GM21423 (cell line): ENCODE measurements around the gene TNFAIP2.

Experiments used
- ATAC-seq: cut with Tn5 transposase; IDR thresholded peaks from one replicate; pipeline ENCODE4 v1.9.1; 2021; ENCODE audit warnings: mild to moderate bottlenecking, moderate library complexity; ENCODE audit not compliant: unreplicated experiment

Gene TNFAIP2

GRCh38 chr14:103134405-103134804 is 11.1 kb downstream of the TNFAIP2 start:
- ATAC-seq, result no peak

DNA sequence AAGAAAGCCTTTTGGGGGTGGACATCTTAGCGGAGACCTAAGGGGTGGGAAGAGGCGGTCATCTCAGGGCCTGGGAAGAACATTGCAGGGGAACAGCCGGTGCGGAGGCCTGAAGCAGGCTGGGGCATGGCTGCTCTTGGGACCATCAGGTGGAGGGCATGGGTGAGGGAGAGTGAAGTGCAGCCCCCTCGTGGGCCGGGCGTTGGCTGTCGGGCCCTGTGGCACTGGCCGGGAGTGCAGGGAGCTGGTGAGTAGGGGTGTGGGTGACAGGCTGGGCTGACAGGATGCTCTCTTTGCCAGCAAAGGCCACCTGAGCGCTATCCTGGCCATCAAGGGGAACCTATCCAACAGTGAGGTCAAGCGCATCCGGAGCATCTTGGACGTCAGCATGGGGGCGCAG is 11.7 kb downstream of the TNFAIP2 start:
- ATAC-seq, result no peak

DNA sequence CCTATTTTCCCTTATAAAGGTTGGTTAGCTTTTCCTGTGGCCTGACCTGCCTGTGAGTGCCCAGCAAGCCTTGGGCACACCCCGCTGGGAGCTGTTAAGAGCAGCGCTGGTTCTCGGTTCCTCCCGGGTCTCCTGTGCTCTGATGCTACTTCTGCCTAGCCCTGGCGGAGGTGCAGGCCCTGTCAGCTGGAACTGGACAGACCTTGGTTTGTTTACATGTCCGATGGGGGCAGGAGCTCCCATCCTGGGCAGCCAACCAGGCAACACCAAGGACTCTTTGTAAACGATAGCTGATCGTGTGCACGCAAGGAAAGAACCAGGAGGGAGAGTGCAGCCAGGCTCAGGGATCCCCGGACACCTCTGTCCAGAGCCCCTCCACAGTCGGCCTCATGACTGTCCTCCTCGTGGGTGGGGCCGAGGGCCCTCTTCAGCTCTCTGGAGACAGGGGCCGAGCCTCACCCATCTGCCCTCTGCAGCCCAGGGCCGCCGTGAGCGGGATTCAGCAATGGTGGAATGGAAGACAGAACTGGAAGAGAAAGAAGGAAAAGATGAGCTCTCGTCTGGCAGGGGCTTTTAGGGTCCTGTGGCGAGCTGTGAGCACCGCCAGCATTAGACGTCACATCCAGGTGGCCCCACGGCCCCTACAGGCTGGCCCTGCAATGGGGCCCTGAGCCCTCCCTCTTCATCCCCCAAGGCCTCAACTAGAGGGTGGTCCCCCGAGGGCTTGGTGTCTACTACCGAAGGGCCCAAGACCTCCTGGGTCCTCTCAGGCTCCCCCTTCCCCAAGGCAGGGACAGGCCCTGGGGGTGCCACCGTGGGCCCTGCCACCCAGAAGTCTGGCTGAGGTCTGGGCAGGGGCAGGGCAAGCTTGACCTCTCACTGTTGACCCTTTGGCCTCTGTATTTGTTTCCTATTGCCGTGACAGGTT is 12.3 kb downstream of the TNFAIP2 start:
- no peak for ATAC-seq

- ATAC-seq, result no peak
These were observed 13.4 kb downstream of the TNFAIP2 start for GRCh38 chr14:103136388-103137271.

DNA sequence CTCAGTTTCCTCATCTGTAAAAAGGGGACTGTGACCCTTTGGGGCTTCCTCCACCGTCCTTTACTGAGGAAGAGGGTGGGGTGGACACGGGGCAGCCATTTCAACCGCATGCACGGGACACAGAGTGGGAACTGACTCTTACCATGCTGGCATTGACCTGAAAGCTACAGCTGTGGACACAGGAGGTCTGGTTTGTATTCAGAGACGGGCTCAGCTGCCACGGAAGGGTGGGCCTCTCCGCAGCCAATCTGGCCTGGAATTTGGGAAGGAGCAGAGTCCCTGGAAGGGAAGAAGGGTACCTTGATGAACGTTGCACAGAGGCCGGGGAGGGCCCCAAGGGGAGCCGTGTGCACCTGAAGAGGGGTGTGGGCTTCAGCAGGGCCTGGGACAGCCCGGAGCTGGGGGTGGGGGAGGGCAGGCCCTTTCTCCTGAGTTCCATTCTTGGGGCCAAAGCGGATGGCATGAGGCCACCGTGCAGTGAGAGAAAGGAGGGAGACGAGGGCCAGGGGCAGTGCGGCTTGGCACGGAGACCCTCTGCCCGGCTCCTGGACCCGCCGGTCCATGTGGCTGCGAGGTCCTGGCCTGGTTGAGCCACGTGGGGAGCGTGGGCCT is 14.5 kb downstream of the TNFAIP2 start:
- ATAC-seq, result no peak

DNA sequence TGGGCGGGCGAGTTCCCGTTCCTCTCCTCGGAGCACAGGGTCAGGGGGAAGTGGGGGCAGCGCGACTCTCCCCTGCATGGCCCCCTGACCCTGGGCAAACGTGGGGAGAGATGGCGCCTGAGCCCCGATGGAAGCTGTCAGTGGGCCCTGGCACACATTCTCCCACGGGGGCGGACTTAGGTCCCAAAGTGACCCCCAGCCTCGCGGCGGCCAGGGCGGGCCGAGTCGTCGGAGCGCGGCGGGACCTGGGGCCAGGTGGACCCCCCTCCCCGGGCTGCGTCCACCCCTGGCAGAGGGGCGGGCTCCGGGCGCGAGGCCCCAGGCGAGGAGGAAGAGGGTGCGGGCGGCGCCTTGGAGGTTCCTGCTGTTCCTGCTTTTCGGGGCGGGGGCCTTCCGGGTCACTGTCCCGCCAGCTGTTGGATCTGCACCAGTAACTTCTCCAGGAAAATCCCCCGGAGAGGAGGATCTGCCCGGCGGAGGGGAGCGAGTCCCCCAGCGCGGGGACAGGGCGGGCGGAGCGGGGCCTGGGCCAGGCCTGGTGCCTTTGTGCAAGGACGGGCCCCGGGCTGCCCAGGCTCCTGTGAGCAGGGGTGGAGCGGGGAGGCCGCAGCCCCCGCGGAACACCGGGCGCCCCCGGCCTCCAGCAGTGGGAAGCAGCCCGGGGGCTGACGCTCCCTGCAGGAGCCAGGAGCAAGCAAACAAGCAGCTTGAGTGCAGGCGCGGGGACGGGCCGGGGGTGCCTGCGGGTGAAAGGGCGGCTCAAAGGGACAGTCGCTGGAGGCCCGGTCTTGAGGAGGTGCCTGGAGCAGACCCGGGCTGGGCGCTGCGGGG is 15.3 kb downstream of the TNFAIP2 start:
- ATAC-seq, result no peak

DNA sequence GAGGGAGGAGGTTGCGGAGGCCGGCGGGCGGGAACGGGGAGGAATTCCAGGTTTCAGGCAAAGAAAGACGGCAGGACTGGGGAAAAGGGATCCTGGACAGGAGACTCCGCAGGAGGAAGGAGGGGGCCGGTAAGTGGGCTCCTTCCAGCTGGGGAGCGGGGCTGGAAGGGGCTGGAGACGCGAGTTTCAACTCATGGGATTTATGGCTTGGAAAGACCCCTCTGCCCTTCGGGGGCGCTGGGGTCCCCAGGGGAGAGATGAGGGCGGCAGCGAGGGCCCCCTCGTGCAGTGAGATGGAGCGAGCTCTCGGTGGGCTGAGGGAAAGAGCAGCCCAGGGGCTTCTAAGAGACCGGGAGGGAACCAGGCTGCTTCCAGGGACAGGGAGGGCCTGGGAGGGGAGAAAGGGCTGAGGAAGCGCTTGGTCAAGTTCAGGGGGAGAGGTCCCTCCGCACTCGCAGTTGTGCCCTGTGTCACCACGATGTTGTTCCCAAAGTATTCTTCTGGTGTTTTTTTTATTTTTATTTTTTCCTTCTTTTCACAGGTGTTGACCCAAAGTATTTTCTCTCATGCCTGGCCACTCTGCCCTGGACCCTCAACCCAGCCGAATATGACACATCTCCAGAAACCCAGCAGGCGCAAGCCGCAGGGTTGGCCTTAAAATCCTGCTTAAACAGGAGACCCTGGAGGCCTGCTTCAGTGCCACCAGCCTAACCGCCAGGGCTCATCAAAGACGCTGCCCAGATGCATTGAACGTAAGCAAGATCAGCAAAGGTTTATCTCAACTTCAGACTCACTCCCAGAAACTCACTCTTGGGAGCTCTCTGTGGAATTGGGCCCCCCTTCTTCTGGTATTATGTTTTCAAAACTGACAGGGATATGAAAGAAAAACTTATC is 16.1 kb downstream of the TNFAIP2 start:
- no peak for ATAC-seq

GRCh38 chr14:103140316-103141109 is 17.3 kb downstream of the TNFAIP2 start:
- peak; percentile 56 for ATAC-seq

DNA sequence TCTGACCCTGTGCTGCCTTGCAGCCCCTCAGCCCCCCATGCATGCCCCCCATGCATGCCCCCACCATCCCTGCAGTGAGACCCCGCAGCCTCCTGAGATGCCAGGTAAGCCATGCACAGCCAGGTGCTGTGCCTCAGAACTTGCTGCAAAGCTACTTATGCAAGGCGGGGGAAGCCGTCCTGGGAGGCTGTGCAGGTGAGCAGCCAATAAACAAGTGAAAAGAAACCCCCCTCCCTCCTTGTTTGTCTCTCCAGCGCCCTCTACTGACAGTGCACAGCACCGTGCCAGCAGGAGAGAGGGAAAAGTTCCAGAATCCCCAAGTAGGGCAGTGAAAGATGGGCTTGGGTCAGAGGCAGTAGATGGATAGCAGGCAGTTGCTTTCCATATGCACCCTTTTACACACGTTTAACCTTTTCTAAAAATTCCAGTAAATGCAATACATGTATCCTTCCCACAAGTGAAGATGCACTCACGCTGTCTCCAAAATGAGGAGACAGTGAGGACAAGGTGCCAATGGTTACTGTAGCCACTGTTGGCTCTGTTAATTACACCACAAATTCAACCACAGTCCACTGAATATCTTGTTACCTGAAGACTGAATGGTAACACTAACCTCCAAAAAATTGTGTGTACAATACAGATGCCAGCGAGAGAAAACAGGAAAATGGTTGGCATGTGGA is 18.0 kb downstream of the TNFAIP2 start:
- no peak for ATAC-seq

- no peak for ATAC-seq
These were observed 18.8 kb downstream of the TNFAIP2 start for GRCh38 chr14:103142026-103142425.

DNA sequence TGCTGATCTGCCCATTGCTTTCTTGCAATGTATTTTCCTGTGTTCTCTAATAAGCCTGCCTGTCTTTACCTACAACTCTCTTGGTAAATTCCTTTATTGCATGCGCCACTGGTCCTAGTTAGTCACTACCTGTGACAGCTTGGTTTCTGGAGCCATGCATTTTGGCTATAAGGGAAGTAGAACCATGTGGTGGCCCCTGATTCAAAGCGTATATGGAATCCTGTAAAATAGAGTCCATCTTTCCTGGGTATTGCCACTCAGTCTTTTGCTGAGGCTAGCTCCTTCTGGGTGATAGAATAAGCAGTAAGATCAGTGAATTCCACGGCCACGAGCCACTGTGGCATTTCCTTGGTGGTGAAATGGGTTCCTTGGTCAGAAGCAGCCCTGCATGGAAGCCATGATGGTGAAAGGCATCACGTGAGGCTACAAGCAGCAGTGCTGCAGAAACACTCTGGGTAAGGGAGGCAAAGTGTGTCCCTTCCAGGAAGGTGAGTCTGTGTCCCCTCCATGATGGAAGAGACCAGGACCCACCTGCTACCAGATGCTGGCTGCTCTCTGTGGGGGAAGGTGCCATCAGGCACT is 19.6 kb downstream of the TNFAIP2 start:
- ATAC-seq, result no peak

DNA sequence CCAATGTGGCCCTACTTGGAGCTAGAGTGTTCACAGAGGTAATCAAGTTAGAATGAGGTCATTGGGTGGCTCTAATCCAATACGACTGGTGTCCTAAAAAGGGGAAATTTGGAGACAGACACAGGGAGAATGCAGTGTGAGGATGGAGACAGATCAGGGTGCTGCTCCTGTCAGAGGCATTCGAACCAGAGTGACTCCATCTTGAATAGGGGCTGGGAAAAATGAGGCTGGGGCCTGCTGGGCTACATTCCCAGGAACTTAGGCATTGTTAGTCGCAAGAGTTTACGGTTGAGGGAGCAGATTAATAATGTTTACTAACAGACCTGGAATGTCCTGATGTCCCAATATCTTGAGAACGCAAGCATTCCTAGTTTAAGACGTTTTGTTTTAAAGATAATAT is 20.2 kb downstream of the TNFAIP2 start:
- ATAC-seq, result no peak

- no peak for ATAC-seq
These were observed 20.8 kb downstream of the TNFAIP2 start for GRCh38 chr14:103144085-103144484.

GRCh38 chr14:103146141-103146709 is 23.0 kb downstream of the TNFAIP2 start:
- ATAC-seq, result no peak

GRCh38 chr14:103149351-103150237 is 26.3 kb downstream of the TNFAIP2 start:
- no peak for ATAC-seq

- no peak for ATAC-seq
These were observed 28.1 kb downstream of the TNFAIP2 start for GRCh38 chr14:103151270-103151945.
